ENCODE measurements around the gene DNAH8. TPM values are rescaled to one million over a fixed set of nuclear protein-coding genes. Genes with fewer than 3 reads are reported as not detected.

DNAH8 gene
- total RNA-seq, 2 experiments from 2014 or later: 0.03 TPM; not detected in 1

GRCh38 chr6:38719358-38719757, 4.2 kb downstream of the DNAH8 start:
- POLR2A ChIA-PET: no interaction called here
- H3K27ac ChIP-seq (ENCODE audit: low read depth in 1 of 2, low read length in 2 of 2): no peak overlapping the region
- peaks cover 0 to 3% of the 10 kb centered on the region in 2 experiments for H3K9me3 ChIP-seq (ENCODE audit: control insufficient read depth in 1 of 2, insufficient read depth in 1 of 2, low read length in 2 of 2)
- no peaks in the 10 kb centered on the region for H3K36me3 Mint-ChIP-seq (ENCODE audit: low read depth)
- H3K4me1 Mint-ChIP-seq (ENCODE audit: low read depth): peaks cover 5% of the 10 kb centered on the region
- DNase-seq (no peak), ATAC-seq (ENCODE audit: poor library complexity) (no peak)
- H3K4me3 Mint-ChIP-seq: no peak overlapping the region
- peaks cover 12% of the 10 kb centered on the region for H3K4me1 ChIP-seq (ENCODE audit: insufficient read depth, low read length)
- no peak overlapping the region for H3K27ac Mint-ChIP-seq
- no peaks in the 10 kb centered on the region for H3K36me3 ChIP-seq (ENCODE audit: insufficient read depth, low read length)
- H3K27me3 Mint-ChIP-seq: peaks cover 64% of the 10 kb centered on the region
- peaks cover 25 to 33% of the 10 kb centered on the region in 2 experiments for H3K27me3 ChIP-seq (ENCODE audit: control insufficient read depth in 1 of 2, insufficient read depth in 2 of 2, low read length in 2 of 2)
- CTCF ChIA-PET: no interaction called here
- no peak for TF ChIP-seq CTCF (IDR thresholded peaks at IDR 0.05)
- H3K9me3 Mint-ChIP-seq: no peaks in the 10 kb centered on the region
- H3K4me3 ChIP-seq (ENCODE audit: low read length): no peak overlapping the region
- intact Hi-C loops (cut with DNase I, micrococcal nuclease): no loop called here

GRCh38 chr6:38720295-38720694, 5.2 kb downstream of the DNAH8 start:
- no peak overlapping the region for H3K27ac ChIP-seq (ENCODE audit: low read depth in 1 of 2, low read length in 2 of 2)
- Mint-ChIP-seq H3K4me3 (no peak overlapping the region), H3K4me1 (ENCODE audit: low read depth) (no peaks in the 10 kb centered on the region), H3K36me3 (ENCODE audit: low read depth) (no peaks in the 10 kb centered on the region), H3K27me3 (peaks cover 58% of the 10 kb centered on the region), H3K27ac (no peak overlapping the region), H3K9me3 (no peaks in the 10 kb centered on the region)
- POLR2A ChIA-PET: interaction anchor here (1.8 kb wide), 1 partner anchor 17 kb away, joined by 6 read pairs; the partner anchor contains the start of gene GLO1
- ATAC-seq (ENCODE audit: poor library complexity) (no peak), DNase-seq (no peak)
- intact Hi-C loops (cut with DNase I, micrococcal nuclease): no loop called here
- H3K9me3 ChIP-seq (ENCODE audit: control insufficient read depth in 1 of 2, insufficient read depth in 1 of 2, low read length in 2 of 2): peaks cover 0 to 3% of the 10 kb centered on the region in 2 experiments
- no peak overlapping the region for H3K4me3 ChIP-seq (ENCODE audit: low read length)
- H3K27me3 ChIP-seq (ENCODE audit: control insufficient read depth in 1 of 2, insufficient read depth in 2 of 2, low read length in 2 of 2): peaks cover 25 to 30% of the 10 kb centered on the region in 2 experiments
- H3K4me1 ChIP-seq (ENCODE audit: insufficient read depth, low read length): peaks cover 3% of the 10 kb centered on the region
- H3K36me3 ChIP-seq (ENCODE audit: insufficient read depth, low read length): no peaks in the 10 kb centered on the region
- CTCF ChIA-PET: no interaction called here
- no peak for TF ChIP-seq CTCF (IDR thresholded peaks at IDR 0.05)

GRCh38 chr6:38722038-38722437, 6.9 kb downstream of the DNAH8 start:
- CTCF ChIA-PET: no interaction called here
- peaks cover 47% of the 10 kb centered on the region for H3K27me3 Mint-ChIP-seq
- intact Hi-C loops (cut with DNase I, micrococcal nuclease): no loop called here

More at GRCh38 chr6:38722038-38722437, 6.9 kb downstream of the DNAH8 start:
- Histone ChIP-seq H3K4me3 (ENCODE audit: low read length) (no peak overlapping the region), H3K36me3 (ENCODE audit: insufficient read depth, low read length) (no peaks in the 10 kb centered on the region), H3K27me3 (ENCODE audit: control insufficient read depth in 1 of 2, insufficient read depth in 2 of 2, low read length in 2 of 2) (peaks cover 14 to 16% of the 10 kb centered on the region in 2 experiments), H3K4me1 (ENCODE audit: insufficient read depth, low read length) (no peaks in the 10 kb centered on the region), H3K9me3 (ENCODE audit: control insufficient read depth in 1 of 2, insufficient read depth in 1 of 2, low read length in 2 of 2) (peaks cover 0 to 3% of the 10 kb centered on the region in 2 experiments), H3K27ac (ENCODE audit: low read depth in 1 of 2, low read length in 2 of 2) (no peak overlapping the region)
- H3K4me3 Mint-ChIP-seq: no peak overlapping the region
- H3K27ac Mint-ChIP-seq: no peak overlapping the region
- H3K36me3 Mint-ChIP-seq (ENCODE audit: low read depth): no peaks in the 10 kb centered on the region
- TF ChIP-seq CTCF (IDR thresholded peaks at IDR 0.05): no peak
- H3K9me3 Mint-ChIP-seq: no peaks in the 10 kb centered on the region
- ATAC-seq (ENCODE audit: poor library complexity): no peak
- no peak for DNase-seq
- POLR2A ChIA-PET: interaction anchor here (1.8 kb wide), 1 partner anchor 19 kb away, joined by 6 read pairs; the partner anchor contains the start of gene GLO1
- H3K4me1 Mint-ChIP-seq (ENCODE audit: low read depth): no peaks in the 10 kb centered on the region

All from CD4-positive, alpha-beta T cell (primary cell).